K562 (cell line): Measurements from ENCODE around the gene HARS2.

Experiments
- FOXK2 ChIP-seq, 2 experiments: fragments of 450-650 bp; IDR thresholded peaks in 1 of 2; conservative IDR thresholded peaks in 1 of 2; 2 replicates each; pipeline ENCODE4 v1.6.1; 2016; ENCODE audit warnings: low read depth in 2 of 2, mild to moderate bottlenecking in 1 of 2
- NR2F6 ChIP-seq: fragments of 450-650 bp; formaldehyde crosslinking; IDR thresholded peaks from 2 replicates; pipeline ENCODE4 v1.4.0; 2020; ENCODE audit warnings: mild to moderate bottlenecking
- SAFB ChIP-seq: fragments of 200-400 bp; formaldehyde crosslinking; IDR thresholded peaks from 2 replicates; pipeline ENCODE4 v1.6.1; 2017; ENCODE audit warnings: low read depth, low read length, borderline replicate concordance
- TCF7L2 ChIP-seq: fragments of 150-350 bp; IDR thresholded peaks from 2 replicates; pipeline ENCODE4 v1.6.1; 2016; ENCODE audit warnings: low read depth, mild to moderate bottlenecking, low read length, moderate library complexity
- ZBED1 ChIP-seq: IDR thresholded peaks from 2 replicates; pipeline ENCODE4 v1.6.1; 2014
- ZZZ3 ChIP-seq: fragments of 450-650 bp; IDR thresholded peaks from 2 replicates; pipeline ENCODE4 v1.6.1; 2016; ENCODE audit warnings: antibody characterized with exemption, mild to moderate bottlenecking, moderate library complexity
- TF ChIP-seq, protein P1 (sequence below), 3 experiments: IDR thresholded peaks in 2 of 3; conservative IDR thresholded peaks in 1 of 3; 2 replicates each; pipeline ENCODE4 v1.5.1; 2011 to 2012; ENCODE audit warnings: low read length in 3 of 3, mild to moderate bottlenecking in 3 of 3, control low read depth in 2 of 3, improper control_type of control experiment in 1 of 3, inconsistent platforms in 1 of 3, low read depth in 1 of 3, mixed read lengths in 1 of 3, moderate library complexity in 1 of 3; ENCODE audit not compliant: insufficient read depth in 2 of 3
- TF ChIP-seq, protein P2 (sequence below): sonication (generic); formaldehyde crosslinking; IDR thresholded peaks from 2 replicates; pipeline ENCODE4 v1.9.0; 2022; ENCODE audit warnings: mild to moderate bottlenecking, missing genetic modification reagents
- TF ChIP-seq, protein P3 (sequence below): fragments of 450-650 bp; IDR thresholded peaks from 2 replicates; pipeline ENCODE4 v1.6.1; 2017; ENCODE audit warnings: antibody characterized with exemption, mild to moderate bottlenecking
- TF ChIP-seq, protein P4 (sequence below): sonication (generic); formaldehyde crosslinking; IDR thresholded peaks from 2 replicates; pipeline ENCODE4 v1.8.0; 2022; ENCODE audit warnings: mild to moderate bottlenecking, missing genetic modification reagents

DNA sequence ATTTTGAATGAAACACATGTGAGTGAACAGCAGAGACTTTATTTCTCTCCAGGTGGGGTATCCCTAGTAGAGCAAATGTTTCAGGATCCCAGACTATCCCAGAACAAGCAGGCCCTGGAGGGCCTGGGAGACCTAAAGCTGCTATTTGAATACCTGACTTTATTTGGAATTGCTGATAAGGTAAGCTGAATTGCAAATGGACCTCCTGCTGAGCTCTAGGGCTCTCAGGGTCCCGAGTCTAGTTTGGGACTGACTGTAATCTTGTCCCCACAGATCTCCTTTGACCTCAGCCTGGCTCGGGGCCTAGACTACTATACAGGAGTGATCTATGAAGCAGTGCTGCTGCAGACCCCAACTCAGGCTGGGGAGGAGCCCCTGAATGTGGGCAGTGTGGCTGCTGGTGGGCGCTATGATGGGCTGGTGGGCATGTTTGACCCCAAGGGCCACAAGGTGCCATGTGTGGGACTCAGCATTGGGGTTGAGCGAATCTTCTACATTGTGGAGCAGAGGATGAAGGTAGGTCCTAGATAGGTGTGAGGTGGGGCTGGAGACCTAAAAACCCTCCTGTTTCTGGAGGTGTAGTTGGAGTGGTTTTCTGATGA lies 5.7 kb downstream of the HARS2 start:
- TF ChIP-seq TCF7L2 (no peak), NR2F6 (CRISPR knock-in tag) (no peak), ZZZ3 (no peak), FOXK2 (conservative IDR thresholded peaks at IDR 0.05 in 1 of 2, IDR thresholded peaks at IDR 0.05 in 1 of 2; ENCODE audit: low read depth in 2 of 2) (no peak), ZBED1 (no peak), SAFB (no peak)
- TF ChIP-seq, protein P1, sequence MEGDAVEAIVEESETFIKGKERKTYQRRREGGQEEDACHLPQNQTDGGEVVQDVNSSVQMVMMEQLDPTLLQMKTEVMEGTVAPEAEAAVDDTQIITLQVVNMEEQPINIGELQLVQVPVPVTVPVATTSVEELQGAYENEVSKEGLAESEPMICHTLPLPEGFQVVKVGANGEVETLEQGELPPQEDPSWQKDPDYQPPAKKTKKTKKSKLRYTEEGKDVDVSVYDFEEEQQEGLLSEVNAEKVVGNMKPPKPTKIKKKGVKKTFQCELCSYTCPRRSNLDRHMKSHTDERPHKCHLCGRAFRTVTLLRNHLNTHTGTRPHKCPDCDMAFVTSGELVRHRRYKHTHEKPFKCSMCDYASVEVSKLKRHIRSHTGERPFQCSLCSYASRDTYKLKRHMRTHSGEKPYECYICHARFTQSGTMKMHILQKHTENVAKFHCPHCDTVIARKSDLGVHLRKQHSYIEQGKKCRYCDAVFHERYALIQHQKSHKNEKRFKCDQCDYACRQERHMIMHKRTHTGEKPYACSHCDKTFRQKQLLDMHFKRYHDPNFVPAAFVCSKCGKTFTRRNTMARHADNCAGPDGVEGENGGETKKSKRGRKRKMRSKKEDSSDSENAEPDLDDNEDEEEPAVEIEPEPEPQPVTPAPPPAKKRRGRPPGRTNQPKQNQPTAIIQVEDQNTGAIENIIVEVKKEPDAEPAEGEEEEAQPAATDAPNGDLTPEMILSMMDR (IDR thresholded peaks at IDR 0.05 in 2 of 3, conservative IDR thresholded peaks at IDR 0.05 in 1 of 3; ENCODE audit: insufficient read depth in 2 of 3, low read depth in 1 of 3, low read length in 3 of 3), result no peak
- TF ChIP-seq, protein P2, sequence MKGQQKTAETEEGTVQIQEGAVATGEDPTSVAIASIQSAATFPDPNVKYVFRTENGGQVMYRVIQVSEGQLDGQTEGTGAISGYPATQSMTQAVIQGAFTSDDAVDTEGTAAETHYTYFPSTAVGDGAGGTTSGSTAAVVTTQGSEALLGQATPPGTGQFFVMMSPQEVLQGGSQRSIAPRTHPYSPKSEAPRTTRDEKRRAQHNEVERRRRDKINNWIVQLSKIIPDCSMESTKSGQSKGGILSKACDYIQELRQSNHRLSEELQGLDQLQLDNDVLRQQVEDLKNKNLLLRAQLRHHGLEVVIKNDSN (CRISPR knock-in tag), result no peak
- TF ChIP-seq, protein P3, sequence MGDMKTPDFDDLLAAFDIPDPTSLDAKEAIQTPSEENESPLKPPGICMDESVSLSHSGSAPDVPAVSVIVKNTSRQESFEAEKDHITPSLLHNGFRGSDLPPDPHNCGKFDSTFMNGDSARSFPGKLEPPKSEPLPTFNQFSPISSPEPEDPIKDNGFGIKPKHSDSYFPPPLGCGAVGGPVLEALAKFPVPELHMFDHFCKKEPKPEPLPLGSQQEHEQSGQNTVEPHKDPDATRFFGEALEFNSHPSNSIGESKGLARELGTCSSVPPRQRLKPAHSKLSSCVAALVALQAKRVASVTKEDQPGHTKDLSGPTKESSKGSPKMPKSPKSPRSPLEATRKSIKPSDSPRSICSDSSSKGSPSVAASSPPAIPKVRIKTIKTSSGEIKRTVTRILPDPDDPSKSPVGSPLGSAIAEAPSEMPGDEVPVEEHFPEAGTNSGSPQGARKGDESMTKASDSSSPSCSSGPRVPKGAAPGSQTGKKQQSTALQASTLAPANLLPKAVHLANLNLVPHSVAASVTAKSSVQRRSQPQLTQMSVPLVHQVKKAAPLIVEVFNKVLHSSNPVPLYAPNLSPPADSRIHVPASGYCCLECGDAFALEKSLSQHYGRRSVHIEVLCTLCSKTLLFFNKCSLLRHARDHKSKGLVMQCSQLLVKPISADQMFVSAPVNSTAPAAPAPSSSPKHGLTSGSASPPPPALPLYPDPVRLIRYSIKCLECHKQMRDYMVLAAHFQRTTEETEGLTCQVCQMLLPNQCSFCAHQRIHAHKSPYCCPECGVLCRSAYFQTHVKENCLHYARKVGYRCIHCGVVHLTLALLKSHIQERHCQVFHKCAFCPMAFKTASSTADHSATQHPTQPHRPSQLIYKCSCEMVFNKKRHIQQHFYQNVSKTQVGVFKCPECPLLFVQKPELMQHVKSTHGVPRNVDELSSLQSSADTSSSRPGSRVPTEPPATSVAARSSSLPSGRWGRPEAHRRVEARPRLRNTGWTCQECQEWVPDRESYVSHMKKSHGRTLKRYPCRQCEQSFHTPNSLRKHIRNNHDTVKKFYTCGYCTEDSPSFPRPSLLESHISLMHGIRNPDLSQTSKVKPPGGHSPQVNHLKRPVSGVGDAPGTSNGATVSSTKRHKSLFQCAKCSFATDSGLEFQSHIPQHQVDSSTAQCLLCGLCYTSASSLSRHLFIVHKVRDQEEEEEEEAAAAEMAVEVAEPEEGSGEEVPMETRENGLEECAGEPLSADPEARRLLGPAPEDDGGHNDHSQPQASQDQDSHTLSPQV, result no peak
- TF ChIP-seq, protein P4, sequence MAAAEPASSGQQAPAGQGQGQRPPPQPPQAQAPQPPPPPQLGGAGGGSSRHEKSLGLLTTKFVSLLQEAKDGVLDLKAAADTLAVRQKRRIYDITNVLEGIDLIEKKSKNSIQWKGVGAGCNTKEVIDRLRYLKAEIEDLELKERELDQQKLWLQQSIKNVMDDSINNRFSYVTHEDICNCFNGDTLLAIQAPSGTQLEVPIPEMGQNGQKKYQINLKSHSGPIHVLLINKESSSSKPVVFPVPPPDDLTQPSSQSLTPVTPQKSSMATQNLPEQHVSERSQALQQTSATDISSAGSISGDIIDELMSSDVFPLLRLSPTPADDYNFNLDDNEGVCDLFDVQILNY (CRISPR knock-in tag), result no peak
